NB4 (cell line): ENCODE measurements around the gene ZNF362.

Experiments used
- CTCF ChIP-seq: IDR thresholded peaks from one replicate; pipeline ENCODE4 v1.5.1; 2012; ENCODE audit warnings: low read depth, low read length
- MYC ChIP-seq: IDR thresholded peaks from 2 replicates; pipeline ENCODE4 v1.6.1; 2011; ENCODE audit warnings: low read depth, low read length
- POLR2A ChIP-seq: IDR thresholded peaks from 2 replicates; pipeline ENCODE4 v1.6.1; 2011; ENCODE audit warnings: mild to moderate bottlenecking; ENCODE audit not compliant: insufficient read length; ENCODE audit errors: extremely low read depth

- TF ChIP-seq CTCF (no peak), POLR2A (no peak), MYC (no peak)
These were observed 78.7 kb downstream of the ZNF362 start for GRCh38 chr1:33335020-33335419.
